H9 (cell line): ENCODE results near the gene CBS. TPM values are rescaled to one million over a fixed set of nuclear protein-coding genes. Genes with fewer than 3 reads are reported as not detected.

Source experiments
- DNase-seq: peaks from one replicate; pipeline ENCODE4 v3.0.0-alpha.2; 2017
- H2AFZ ChIP-seq: one replicate; pipeline ENCODE4 v1.6.1; 2013; ENCODE audit warnings: mild to moderate bottlenecking, low read length, control low read depth, moderate library complexity
- H2AK5ac ChIP-seq: 2 replicates; pipeline ENCODE4 v1.6.1; 2013; ENCODE audit warnings: low read length, control low read depth, mixed read lengths; ENCODE audit not compliant: insufficient read length
- H2BK120ac ChIP-seq: one replicate; pipeline ENCODE4 v1.6.1; 2013; ENCODE audit warnings: low read depth, mild to moderate bottlenecking, low read length, control low read depth, inconsistent platforms; ENCODE audit not compliant: poor library complexity, severe bottlenecking
- H2BK12ac ChIP-seq: 2 replicates; pipeline ENCODE4 v1.6.1; 2013; ENCODE audit warnings: low read length, control low read depth, mixed read lengths, low read depth; ENCODE audit not compliant: insufficient read length
- H2BK15ac ChIP-seq: 2 replicates; pipeline ENCODE4 v1.6.1; 2013; ENCODE audit warnings: low read depth, low read length, control low read depth
- H2BK20ac ChIP-seq: one replicate; pipeline ENCODE4 v1.6.1; 2013; ENCODE audit warnings: low read depth, mild to moderate bottlenecking, low read length, control low read depth, inconsistent platforms; ENCODE audit not compliant: poor library complexity, severe bottlenecking
- H2BK5ac ChIP-seq: 2 replicates; pipeline ENCODE4 v1.6.1; 2013; ENCODE audit warnings: low read length, control low read depth, mixed read lengths; ENCODE audit not compliant: insufficient read length
- H3K14ac ChIP-seq: 2 replicates; pipeline ENCODE4 v1.6.1; 2013; ENCODE audit warnings: low read length, control low read depth; ENCODE audit not compliant: insufficient read depth
- H3K18ac ChIP-seq: 2 replicates; pipeline ENCODE4 v1.6.1; 2013; ENCODE audit warnings: low read depth, mild to moderate bottlenecking, mixed read lengths, low read length, control low read depth; ENCODE audit not compliant: insufficient read length
- H3K23ac ChIP-seq: 2 replicates; pipeline ENCODE4 v1.6.1; 2013; ENCODE audit warnings: low read length, control low read depth, mixed read lengths, low read depth; ENCODE audit not compliant: insufficient read length
- H3K23me2 ChIP-seq: 2 replicates; pipeline ENCODE4 v1.6.1; 2013; ENCODE audit warnings: low read depth, mild to moderate bottlenecking, mixed read lengths, low read length, control low read depth; ENCODE audit not compliant: insufficient read length, poor library complexity, severe bottlenecking
- H3K27ac ChIP-seq: 2 replicates; pipeline ENCODE4 v1.5.1; 2013; ENCODE audit warnings: low read length, control low read depth, mixed read lengths, low read depth; ENCODE audit not compliant: insufficient read length
- H3K27me3 ChIP-seq: 2 replicates; pipeline ENCODE4 v1.6.1; 2013; ENCODE audit warnings: low read length, control low read depth, inconsistent platforms; ENCODE audit not compliant: insufficient read depth
- H3K4ac ChIP-seq: 2 replicates; pipeline ENCODE4 v1.6.1; 2013; ENCODE audit warnings: low read depth, mild to moderate bottlenecking, control low read depth, inconsistent platforms, low read length, moderate library complexity
- H3K4me1 ChIP-seq: 2 replicates; pipeline ENCODE4 v1.6.1; 2013; ENCODE audit warnings: low read length, control low read depth, inconsistent platforms; ENCODE audit not compliant: insufficient read depth
- H3K4me2 ChIP-seq: 2 replicates; pipeline ENCODE4 v1.6.1; 2013; ENCODE audit warnings: low read length, control low read depth, mixed read lengths; ENCODE audit not compliant: insufficient read length, insufficient read depth
- H3K56ac ChIP-seq: 2 replicates; pipeline ENCODE4 v1.6.1; 2013; ENCODE audit warnings: low read depth, mild to moderate bottlenecking, mixed read lengths, low read length, control low read depth; ENCODE audit not compliant: insufficient read length
- H3K79me1 ChIP-seq: 2 replicates; pipeline ENCODE4 v1.6.1; 2013; ENCODE audit warnings: low read depth, mild to moderate bottlenecking, moderate library complexity, low read length, control low read depth, inconsistent platforms; ENCODE audit not compliant: insufficient read depth, poor library complexity, severe bottlenecking
- H3K79me2 ChIP-seq: 2 replicates; pipeline ENCODE4 v1.6.1; 2013; ENCODE audit warnings: low read length, control low read depth, inconsistent platforms; ENCODE audit not compliant: insufficient read depth
- H3K9ac ChIP-seq: 2 replicates; pipeline ENCODE4 v1.6.1; 2013; ENCODE audit warnings: low read length, control low read depth, mixed read lengths; ENCODE audit not compliant: insufficient read length; ENCODE audit errors: extremely low read depth
- H3K9me3 ChIP-seq: one replicate; pipeline ENCODE4 v1.6.1; 2013; ENCODE audit warnings: low read depth, low read length, inconsistent platforms; ENCODE audit not compliant: control insufficient read depth
- H3T11ph ChIP-seq: one replicate; pipeline ENCODE4 v1.6.1; 2013; ENCODE audit warnings: mild to moderate bottlenecking, low read length, control low read depth, inconsistent platforms
- H4K20me1 ChIP-seq: one replicate; pipeline ENCODE4 v1.6.1; 2013; ENCODE audit not compliant: control insufficient read depth, insufficient read length, insufficient read depth
- H4K5ac ChIP-seq: 2 replicates; pipeline ENCODE4 v1.6.1; 2013; ENCODE audit warnings: low read depth, mild to moderate bottlenecking, mixed read lengths, low read length, control low read depth; ENCODE audit not compliant: insufficient read length
- H4K8ac ChIP-seq: replicated peaks from 2 replicates; pipeline ENCODE4 v1.6.1; 2013; ENCODE audit warnings: low read length, control low read depth, mixed read lengths, low read depth; ENCODE audit not compliant: insufficient read length
- H4K91ac ChIP-seq: 2 replicates; pipeline ENCODE4 v1.6.1; 2013; ENCODE audit warnings: low read depth, mild to moderate bottlenecking, moderate library complexity, mixed read lengths, low read length, control low read depth; ENCODE audit not compliant: insufficient read length
- H3K27ac Mint-ChIP-seq, 3 experiments: 2 replicates in 2 of 3; 3 replicates in 1 of 3; pipeline ENCODE4 v1.8.0; 2020 to 2021; ENCODE audit warnings: mixed read lengths in 3 of 3, mild to moderate bottlenecking in 1 of 3, moderate library complexity in 1 of 3
- H3K27me3 Mint-ChIP-seq: 2 replicates; pipeline ENCODE4 v1.8.0; 2021; ENCODE audit warnings: low read depth, mild to moderate bottlenecking, moderate library complexity, mixed read lengths
- H3K36me3 Mint-ChIP-seq, 3 experiments: 2 replicates in 2 of 3; 3 replicates in 1 of 3; pipeline ENCODE4 v1.8.0; 2020 to 2021; ENCODE audit warnings: low read depth in 3 of 3, mixed read lengths in 3 of 3; ENCODE audit not compliant: insufficient read depth in 1 of 3
- H3K4me1 Mint-ChIP-seq, 2 experiments: 2 replicates each; pipeline ENCODE4 v1.8.0; 2020; ENCODE audit warnings: mixed read lengths in 2 of 2
- H3K4me3 Mint-ChIP-seq, 2 experiments: 2 replicates in 1 of 2; 3 replicates in 1 of 2; pipeline ENCODE4 v1.8.0; 2020 to 2021; ENCODE audit warnings: mild to moderate bottlenecking in 2 of 2, mixed read lengths in 2 of 2, moderate library complexity in 1 of 2
- H3K9me3 Mint-ChIP-seq, 2 experiments: 2 replicates in 1 of 2; 3 replicates in 1 of 2; pipeline ENCODE4 v1.8.0; 2020; ENCODE audit warnings: mild to moderate bottlenecking in 2 of 2, mixed read lengths in 2 of 2, moderate library complexity in 1 of 2
- WGBS: extraction: QIAGEN DNeasy Blood & Tissue Kit; methylation state at CpG from one replicate; pipeline ENCODE4 v1.1.7; 2013; ENCODE audit warnings: missing lambda C conversion rate, low lambda C conversion rate, mixed read lengths; ENCODE audit not compliant: insufficient read length; ENCODE audit errors: extremely low coverage; 5-methylcytosine and 5-hydroxymethylcytosine counted together
- total RNA-seq: library from RNA; stranded (reverse); gene quantifications from 2 replicates; pipeline ENCODE4 v1.2.1, GENCODE V29; 2021
- TF ChIP-seq, protein P1 (sequence below): fragments of 200-600 bp; sonication (generic); conservative IDR thresholded peaks from 3 replicates; pipeline ENCODE4 v1.8.0; 2021; ENCODE audit warnings: antibody characterized with exemption, mild to moderate bottlenecking

Gene CBS
- total RNA-seq, 1 experiment from 2014 or later, result 350 TPM

GRCh38 chr21:43021756-43022600 lies 53.7 kb downstream of the CBS start:
- Histone ChIP-seq H4K8ac (no peak overlapping the region), H3K27me3 (no peaks in the 10 kb centered on the region), H3K18ac (no peak overlapping the region), H4K20me1 (no peaks in the 10 kb centered on the region), H2BK5ac (no peak overlapping the region), H2BK12ac (no peak overlapping the region), H3K14ac (no peak overlapping the region), H2BK15ac (no peak overlapping the region), H2AK5ac (no peak overlapping the region), H3T11ph (no peak overlapping the region), H2BK120ac (no peak overlapping the region), H3K79me2 (no peaks in the 10 kb centered on the region), H3K79me1 (no peaks in the 10 kb centered on the region), H4K5ac (no peak overlapping the region), H2AFZ (no peak overlapping the region), H3K4me1 (no peaks in the 10 kb centered on the region; the same call in 1 of the 2 replicates), H4K91ac (no peak overlapping the region), H3K23ac (no peak overlapping the region), H3K4ac (no peak overlapping the region), H2BK20ac (no peak overlapping the region), H3K9me3 (no peaks in the 10 kb centered on the region), H3K4me2 (no peak overlapping the region), H3K9ac (no peak overlapping the region), H3K56ac (no peak overlapping the region), H3K23me2 (no peaks in the 10 kb centered on the region), H3K27ac (no peak overlapping the region)
- Mint-ChIP-seq H3K36me3 (peaks cover 13 to 85% (median 55%) of the 10 kb centered on the region in 3 experiments; a peak in 6 of 7 replicates), H3K27me3 (no peaks in the 10 kb centered on the region), H3K4me3 (no peak overlapping the region; a peak in 1 of 5 replicates), H3K27ac (peak overlapping the region; percentile 38 to 74 (median 41); a peak in 5 of 7 replicates), H3K9me3 (no peaks in the 10 kb centered on the region), H3K4me1 (peaks cover 3 to 4% of the 10 kb centered on the region in 2 experiments)
- DNase-seq, result no peak
- TF ChIP-seq, protein P1, sequence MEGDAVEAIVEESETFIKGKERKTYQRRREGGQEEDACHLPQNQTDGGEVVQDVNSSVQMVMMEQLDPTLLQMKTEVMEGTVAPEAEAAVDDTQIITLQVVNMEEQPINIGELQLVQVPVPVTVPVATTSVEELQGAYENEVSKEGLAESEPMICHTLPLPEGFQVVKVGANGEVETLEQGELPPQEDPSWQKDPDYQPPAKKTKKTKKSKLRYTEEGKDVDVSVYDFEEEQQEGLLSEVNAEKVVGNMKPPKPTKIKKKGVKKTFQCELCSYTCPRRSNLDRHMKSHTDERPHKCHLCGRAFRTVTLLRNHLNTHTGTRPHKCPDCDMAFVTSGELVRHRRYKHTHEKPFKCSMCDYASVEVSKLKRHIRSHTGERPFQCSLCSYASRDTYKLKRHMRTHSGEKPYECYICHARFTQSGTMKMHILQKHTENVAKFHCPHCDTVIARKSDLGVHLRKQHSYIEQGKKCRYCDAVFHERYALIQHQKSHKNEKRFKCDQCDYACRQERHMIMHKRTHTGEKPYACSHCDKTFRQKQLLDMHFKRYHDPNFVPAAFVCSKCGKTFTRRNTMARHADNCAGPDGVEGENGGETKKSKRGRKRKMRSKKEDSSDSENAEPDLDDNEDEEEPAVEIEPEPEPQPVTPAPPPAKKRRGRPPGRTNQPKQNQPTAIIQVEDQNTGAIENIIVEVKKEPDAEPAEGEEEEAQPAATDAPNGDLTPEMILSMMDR, result no peak
- no CpG with 5 or more reads among the region's 28 CpGs for WGBS
